ENCODE data around the gene C16orf90. TPM values are rescaled to one million over a fixed set of nuclear protein-coding genes. Genes with fewer than 3 reads are reported as not detected.
"Not testable (repeated sequence)": the region's sequence is repeated elsewhere in the genome, so short reads cannot be mapped to it uniquely, and the experiment has no call there.

Gene C16orf90
- total RNA-seq, 2 donors from 2014 or later, result not detected

- Histone ChIP-seq H3K4me1 (peaks cover 14% of the 10 kb centered on the region), H3K4me3 (no peak overlapping the region), H3K27ac (no peak overlapping the region), H3K9me3 (no peaks in the 10 kb centered on the region), H3K36me3 (replicated peaks in 1 of 2; ENCODE audit: insufficient read depth in 1 of 2, low read depth in 2 of 2) (peaks cover 0 to 10% of the 10 kb centered on the region in 2 donors), H3K27me3 (no peaks in the 10 kb centered on the region)
- ATAC-seq, result no peak
- TF ChIP-seq POLR2A (IDR thresholded peaks at IDR 0.05), result no peak
- TF ChIP-seq, protein P1, sequence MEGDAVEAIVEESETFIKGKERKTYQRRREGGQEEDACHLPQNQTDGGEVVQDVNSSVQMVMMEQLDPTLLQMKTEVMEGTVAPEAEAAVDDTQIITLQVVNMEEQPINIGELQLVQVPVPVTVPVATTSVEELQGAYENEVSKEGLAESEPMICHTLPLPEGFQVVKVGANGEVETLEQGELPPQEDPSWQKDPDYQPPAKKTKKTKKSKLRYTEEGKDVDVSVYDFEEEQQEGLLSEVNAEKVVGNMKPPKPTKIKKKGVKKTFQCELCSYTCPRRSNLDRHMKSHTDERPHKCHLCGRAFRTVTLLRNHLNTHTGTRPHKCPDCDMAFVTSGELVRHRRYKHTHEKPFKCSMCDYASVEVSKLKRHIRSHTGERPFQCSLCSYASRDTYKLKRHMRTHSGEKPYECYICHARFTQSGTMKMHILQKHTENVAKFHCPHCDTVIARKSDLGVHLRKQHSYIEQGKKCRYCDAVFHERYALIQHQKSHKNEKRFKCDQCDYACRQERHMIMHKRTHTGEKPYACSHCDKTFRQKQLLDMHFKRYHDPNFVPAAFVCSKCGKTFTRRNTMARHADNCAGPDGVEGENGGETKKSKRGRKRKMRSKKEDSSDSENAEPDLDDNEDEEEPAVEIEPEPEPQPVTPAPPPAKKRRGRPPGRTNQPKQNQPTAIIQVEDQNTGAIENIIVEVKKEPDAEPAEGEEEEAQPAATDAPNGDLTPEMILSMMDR (IDR thresholded peaks at IDR 0.05), result no peak
- intact Hi-C loops (cut with DNase I), result no loop called here
- DNase-seq, result no peak
- WGBS, 2 donors, result 78 to 88% methylated on average over 6 of the region's 6 CpGs
Observed at GRCh38 chr16:3503523-3503922, 8.2 kb upstream of the C16orf90 start.

DNA sequence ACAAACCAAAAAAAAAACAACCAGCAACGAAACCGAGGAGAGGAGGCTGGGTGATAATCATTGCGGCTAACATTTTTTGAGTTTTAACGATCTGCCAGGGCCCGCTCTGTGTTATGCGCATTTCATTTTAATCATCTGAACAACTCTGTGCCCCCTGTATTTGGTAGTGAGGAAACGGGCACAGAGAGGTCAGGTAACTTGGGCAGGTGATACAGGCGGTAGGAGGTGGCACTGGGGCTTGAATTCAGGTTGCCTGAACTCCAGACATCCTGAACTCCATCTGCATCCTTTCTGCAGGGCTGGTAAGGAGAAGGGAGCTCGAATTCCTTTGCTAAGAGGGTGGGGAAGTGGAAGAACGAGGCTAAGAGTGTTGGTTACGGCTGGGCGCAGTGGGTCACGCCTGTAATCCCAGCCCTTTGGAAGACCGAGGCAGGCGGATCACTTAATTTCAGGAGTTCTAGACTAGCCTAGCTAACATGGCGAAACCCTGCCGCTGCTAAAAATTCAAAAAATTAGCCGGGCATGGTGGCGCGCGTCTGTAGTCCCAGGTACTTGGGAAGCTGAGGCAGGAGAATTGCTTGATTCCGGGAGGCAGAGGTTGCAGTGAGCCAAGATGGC, 6.6 kb upstream of the C16orf90 start:
- DNase-seq, result no peak
- no peaks in the 10 kb centered on the region for H3K9me3 ChIP-seq
- ATAC-seq, result no peak
- H3K27me3 ChIP-seq, result no peaks in the 10 kb centered on the region
- intact Hi-C loops (cut with DNase I), result no loop called here
- TF ChIP-seq, protein P1 (IDR thresholded peaks at IDR 0.05), result no peak
- TF ChIP-seq POLR2A (IDR thresholded peaks at IDR 0.05), result no peak
- no peak overlapping the region for H3K27ac ChIP-seq
- 74 to 80% methylated on average over 21 to 22 of the region's 22 CpGs for WGBS, 2 donors
- peaks cover 14% of the 10 kb centered on the region for H3K4me1 ChIP-seq
- peaks cover 0 to 4% of the 10 kb centered on the region in 2 donors for H3K36me3 ChIP-seq (replicated peaks in 1 of 2; ENCODE audit: insufficient read depth in 1 of 2, low read depth in 2 of 2)
- H3K4me3 ChIP-seq, result peak overlapping the region; percentile 69 to 97

DNA sequence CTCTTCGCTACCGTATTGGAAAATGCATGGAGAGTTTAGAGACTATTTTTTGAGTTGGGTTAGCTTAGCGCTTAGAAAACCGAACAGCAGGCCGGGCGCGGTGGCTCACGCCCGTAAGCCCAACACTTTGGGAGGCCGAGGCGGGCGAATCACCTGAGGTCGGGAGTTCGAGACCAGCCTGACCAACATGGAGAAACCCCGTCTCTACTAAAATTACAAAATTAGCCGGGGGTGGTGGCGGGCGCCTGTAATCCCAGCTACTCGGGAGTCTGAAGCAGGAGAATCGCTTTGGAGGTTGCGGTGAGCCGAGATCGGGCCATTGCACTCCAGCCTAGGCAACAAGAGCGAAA, 6.1 kb upstream of the C16orf90 start:
- H3K27me3 ChIP-seq; DNase-seq; ATAC-seq; H3K9me3 ChIP-seq; H3K36me3 ChIP-seq (replicated peaks in 1 of 2; ENCODE audit: insufficient read depth in 1 of 2, low read depth in 2 of 2); intact Hi-C loops (cut with DNase I): not testable (repeated sequence)
- Histone ChIP-seq H3K4me3 (peak overlapping the region; percentile 69 to 97), H3K4me1 (peaks cover 14% of the 10 kb centered on the region), H3K27ac (peak overlapping the region in 3 of 4 donors; percentile 51 to 83 (median 72))
- WGBS, 2 donors, result 8 to 19% methylated on average over 17 to 24 of the region's 24 CpGs

DNA sequence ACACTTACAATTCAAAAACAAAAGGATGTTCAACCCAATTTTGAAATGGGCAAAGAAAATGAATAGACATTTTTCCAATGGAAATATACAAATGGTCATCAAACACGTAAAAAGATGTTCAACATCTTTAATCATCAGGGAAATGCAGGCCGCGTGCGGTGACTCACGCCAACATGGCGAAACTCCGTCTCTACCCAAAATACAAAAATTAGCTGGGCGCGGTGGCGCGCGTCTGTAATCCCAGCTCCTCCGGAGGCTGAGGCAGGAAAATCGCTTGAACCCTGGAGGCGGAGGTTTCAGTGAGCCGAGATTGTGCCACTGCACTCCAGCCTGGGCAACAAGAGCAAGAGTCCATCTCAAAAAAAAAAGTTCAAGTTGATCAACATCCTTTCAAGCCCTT, 3.7 kb upstream of the C16orf90 start:
- WGBS, 2 donors, result 95% methylated on average over 16 of the region's 16 CpGs
- no peaks in the 10 kb centered on the region for H3K9me3 ChIP-seq
- no peak for TF ChIP-seq POLR2A (IDR thresholded peaks at IDR 0.05)
- TF ChIP-seq, protein P1 (IDR thresholded peaks at IDR 0.05), result no peak
- DNase-seq (no peak), ATAC-seq (no peak)
- H3K27me3 ChIP-seq, result no peaks in the 10 kb centered on the region
- no peak overlapping the region for H3K4me3 ChIP-seq
- H3K36me3 ChIP-seq (replicated peaks in 1 of 2; ENCODE audit: insufficient read depth in 1 of 2, low read depth in 2 of 2), result no peaks in the 10 kb centered on the region
- H3K4me1 ChIP-seq, result peaks cover 14% of the 10 kb centered on the region
- H3K27ac ChIP-seq, result no peak overlapping the region
- intact Hi-C loops (cut with DNase I), result no loop called here

- ATAC-seq (no peak), DNase-seq (no peak)
- Histone ChIP-seq H3K4me3 (no peak overlapping the region), H3K27ac (no peak overlapping the region), H3K4me1 (peaks cover 14% of the 10 kb centered on the region), H3K27me3 (no peaks in the 10 kb centered on the region), H3K9me3 (no peaks in the 10 kb centered on the region), H3K36me3 (replicated peaks in 1 of 2; ENCODE audit: insufficient read depth in 1 of 2, low read depth in 2 of 2) (no peaks in the 10 kb centered on the region)
- 96 to 98% methylated on average over 4 of the region's 4 CpGs for WGBS, 2 donors
- no peak for TF ChIP-seq POLR2A (IDR thresholded peaks at IDR 0.05)
- TF ChIP-seq, protein P1 (IDR thresholded peaks at IDR 0.05), result no peak
- intact Hi-C loops (cut with DNase I), result no loop called here
Observed at GRCh38 chr16:3497771-3498170, 2.5 kb upstream of the C16orf90 start.
